Neural cell (in vitro differentiated cells): ENCODE measurements around the gene PTPN13. TPM values are rescaled to one million over a fixed set of nuclear protein-coding genes. Genes with fewer than 3 reads are reported as not detected.

ENCODE experiments used
- H2AFZ ChIP-seq: fragments of 200-600, 300-800 bp; sonication (generic), shearing (Covaris generic); 2 replicates; pipeline ENCODE4 v1.6.0; 2014; ENCODE audit warnings: low read depth, mild to moderate bottlenecking, antibody characterized with exemption, low read length, moderate library complexity
- H3F3A ChIP-seq: fragments of 200-600 bp; shearing (Covaris generic); 2 replicates; pipeline ENCODE4 v1.6.1; 2016; ENCODE audit warnings: mild to moderate bottlenecking, moderate library complexity, mixed read lengths, antibody characterized with exemption, low read length; ENCODE audit not compliant: insufficient read depth, poor library complexity, severe bottlenecking
- H3K27ac ChIP-seq: fragments of 200-600, 300-800 bp; sonication (generic), shearing (Covaris generic); 2 replicates; pipeline ENCODE4 v1.5.1; 2014; ENCODE audit warnings: mild to moderate bottlenecking, low read length, moderate library complexity
- H3K27me3 ChIP-seq: fragments of 300-800, 200-600 bp; sonication (generic), shearing (Covaris generic); 2 replicates; pipeline ENCODE4 v1.6.0; 2014; ENCODE audit warnings: mild to moderate bottlenecking, low read depth, low read length, moderate library complexity; ENCODE audit not compliant: insufficient read depth
- H3K36me3 ChIP-seq: fragments of 300-800, 200-600 bp; sonication (generic), shearing (Covaris generic); 2 replicates; pipeline ENCODE4 v1.5.1; 2014; ENCODE audit warnings: mild to moderate bottlenecking, antibody characterized with exemption, low read length, moderate library complexity; ENCODE audit not compliant: insufficient read depth
- H3K4me2 ChIP-seq: fragments of 300-800, 200-600 bp; sonication (generic), shearing (Covaris generic); 2 replicates; pipeline ENCODE4 v1.6.0; 2014; ENCODE audit warnings: mild to moderate bottlenecking, low read length
- H3K4me3 ChIP-seq: fragments of 300-800, 200-600 bp; sonication (generic), shearing (Covaris generic); 2 replicates; pipeline ENCODE4 v1.5.1; 2014; ENCODE audit warnings: mild to moderate bottlenecking, low read length, moderate library complexity
- H3K79me2 ChIP-seq: fragments of 200-600 bp; shearing (Covaris generic); replicated peaks from 2 replicates; pipeline ENCODE4 v1.6.0; 2014; ENCODE audit warnings: mild to moderate bottlenecking, low read length, moderate library complexity; ENCODE audit not compliant: insufficient read depth
- H3K9ac ChIP-seq: fragments of 300-800, 200-600 bp; sonication (generic), shearing (Covaris generic); 2 replicates; pipeline ENCODE4 v1.6.1; 2016; ENCODE audit warnings: mild to moderate bottlenecking, low read length, mixed read lengths
- H3K9me2 ChIP-seq: fragments of 200-600 bp; shearing (Covaris generic); 2 replicates; pipeline ENCODE4 v1.6.1; 2016; ENCODE audit warnings: mild to moderate bottlenecking, low read length, mixed read lengths; ENCODE audit not compliant: insufficient read depth
- H3K9me3 ChIP-seq: fragments of 200-600, 300-800 bp; sonication (generic), shearing (Covaris generic); 2 replicates; pipeline ENCODE4 v1.6.1; 2016; ENCODE audit warnings: mild to moderate bottlenecking, mixed run types, low read length, moderate library complexity, mixed read lengths
- H4K20me1 ChIP-seq: fragments of 200-600 bp; shearing (Covaris generic); 2 replicates; pipeline ENCODE4 v1.6.1; 2016; ENCODE audit warnings: mild to moderate bottlenecking, mixed run types; ENCODE audit not compliant: insufficient read depth
- CTCF ChIP-seq: fragments of 450-650 bp; IDR thresholded peaks from 2 replicates; pipeline ENCODE4 v1.5.1; 2014; ENCODE audit warnings: antibody characterized with exemption, mild to moderate bottlenecking, moderate library complexity; ENCODE audit not compliant: poor library complexity, severe bottlenecking
- EP300 ChIP-seq: fragments of 450-650 bp; conservative IDR thresholded peaks from 2 replicates; pipeline ENCODE4 v1.6.1; 2014; ENCODE audit warnings: antibody characterized with exemption, mild to moderate bottlenecking, moderate library complexity; ENCODE audit not compliant: poor library complexity, severe bottlenecking
- EZH2 ChIP-seq: fragments of 200-600, 300-800 bp; shearing (Covaris generic), sonication (generic); IDR thresholded peaks from 2 replicates; pipeline ENCODE4 v1.6.1; 2014; ENCODE audit warnings: antibody characterized with exemption, low read length, borderline replicate concordance, mild to moderate bottlenecking; ENCODE audit not compliant: insufficient read depth, poor library complexity, severe bottlenecking
- MXI1 ChIP-seq: fragments of 450-650 bp; conservative IDR thresholded peaks from 2 replicates; pipeline ENCODE4 v1.6.1; 2014; ENCODE audit warnings: antibody characterized with exemption, mild to moderate bottlenecking; ENCODE audit not compliant: poor library complexity, severe bottlenecking
- POLR2AphosphoS5 ChIP-seq: IDR thresholded peaks from 2 replicates; pipeline ENCODE4 v1.6.1; 2012
- RAD21 ChIP-seq: fragments of 450-650 bp; conservative IDR thresholded peaks from 2 replicates; pipeline ENCODE4 v1.6.1; 2014; ENCODE audit warnings: antibody characterized with exemption, mild to moderate bottlenecking, moderate library complexity
- REST ChIP-seq: IDR thresholded peaks from 2 replicates; pipeline ENCODE4 v1.6.1; 2012; ENCODE audit warnings: borderline replicate concordance
- SMC3 ChIP-seq: fragments of 450-650 bp; conservative IDR thresholded peaks from 2 replicates; pipeline ENCODE4 v1.6.1; 2014; ENCODE audit warnings: antibody characterized with exemption, mild to moderate bottlenecking, moderate library complexity; ENCODE audit not compliant: poor library complexity
- TAF1 ChIP-seq: IDR thresholded peaks from 2 replicates; pipeline ENCODE4 v1.6.1; 2012; ENCODE audit warnings: low read depth
- polyA plus RNA-seq: library from polyadenylated mRNA; depleted of rRNA; stranded (reverse); fragments of >200 nt; gene quantifications from 2 replicates; pipeline ENCODE4 v1.2.3, GENCODE V29; 2014

PTPN13 gene
- polyA plus RNA-seq, 1 donor from 2014 or later: 4.7 TPM

GRCh38 chr4:86810847-86811246 lies 216.7 kb downstream of the PTPN13 start:
- H3K36me3 ChIP-seq: no peaks in the 10 kb centered on the region

GRCh38 chr4:86815653-86816052 lies 221.5 kb downstream of the PTPN13 start:
- Histone ChIP-seq H3K9me2 (no peaks in the 10 kb centered on the region), H3K79me2 (no peaks in the 10 kb centered on the region), H3K4me3 (no peak overlapping the region), H3K27ac (no peak overlapping the region), H3F3A (no peaks in the 10 kb centered on the region), H3K27me3 (no peaks in the 10 kb centered on the region), H3K4me2 (no peak overlapping the region), H3K9me3 (no peaks in the 10 kb centered on the region), H3K9ac (no peak overlapping the region), H4K20me1 (no peaks in the 10 kb centered on the region), H3K36me3 (no peaks in the 10 kb centered on the region), H2AFZ (no peak overlapping the region)
- TF ChIP-seq EZH2 (no peak), RAD21 (no peak), TAF1 (no peak), EP300 (no peak), REST (no peak), CTCF (no peak), SMC3 (no peak), POLR2AphosphoS5 (no peak), MXI1 (no peak)

More at GRCh38 chr4:86810847-86811246, 216.7 kb downstream of the PTPN13 start:
- Histone ChIP-seq H3K27ac (no peak overlapping the region), H2AFZ (no peak overlapping the region), H3F3A (no peaks in the 10 kb centered on the region), H3K9me2 (no peaks in the 10 kb centered on the region), H3K27me3 (no peaks in the 10 kb centered on the region), H3K9ac (no peak overlapping the region), H3K9me3 (no peaks in the 10 kb centered on the region), H3K4me3 (no peak overlapping the region), H4K20me1 (no peaks in the 10 kb centered on the region), H3K4me2 (no peak overlapping the region), H3K79me2 (no peaks in the 10 kb centered on the region)
- TF ChIP-seq EZH2 (no peak), EP300 (peak; percentile 15), MXI1 (no peak), CTCF (no peak)
